OCI-LY7 (cell line): ENCODE results near the gene SDCCAG8.

Experiments
- EZH2phosphoT487 ChIP-seq: fragments of 200-600 bp; sonication (generic); IDR thresholded peaks from 2 replicates; pipeline ENCODE4 v1.6.1; 2018; ENCODE audit warnings: low read depth, borderline replicate concordance, mild to moderate bottlenecking, mixed run types, antibody characterized with exemption, low read length, moderate library complexity, mixed read lengths
- TF ChIP-seq, protein P1 (sequence below): fragments of 200-600 bp; sonication (generic); conservative IDR thresholded peaks from 2 replicates; pipeline ENCODE4 v1.5.1; 2014; ENCODE audit warnings: mild to moderate bottlenecking, antibody characterized with exemption, low read length, moderate library complexity, mixed read lengths

DNA sequence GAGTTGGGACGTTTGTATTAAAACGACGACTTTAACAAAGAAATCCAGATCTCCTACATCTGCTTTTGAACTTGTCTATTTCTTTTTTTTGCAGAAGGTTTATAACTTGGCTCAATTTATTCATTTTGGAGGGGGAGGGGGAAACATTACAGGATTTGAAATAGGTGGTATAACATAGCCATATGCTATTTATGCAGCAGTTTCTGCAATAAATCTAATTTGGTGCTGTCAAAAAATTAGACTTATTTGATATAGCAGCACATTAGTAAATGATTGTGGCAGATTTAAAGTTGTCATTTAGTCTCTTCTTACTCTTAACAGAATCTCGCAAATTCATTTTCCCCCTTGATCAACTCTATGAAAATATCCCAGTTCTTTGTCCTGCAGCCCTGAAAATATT, 138.2 kb downstream of the SDCCAG8 start:
- TF ChIP-seq, protein P1, sequence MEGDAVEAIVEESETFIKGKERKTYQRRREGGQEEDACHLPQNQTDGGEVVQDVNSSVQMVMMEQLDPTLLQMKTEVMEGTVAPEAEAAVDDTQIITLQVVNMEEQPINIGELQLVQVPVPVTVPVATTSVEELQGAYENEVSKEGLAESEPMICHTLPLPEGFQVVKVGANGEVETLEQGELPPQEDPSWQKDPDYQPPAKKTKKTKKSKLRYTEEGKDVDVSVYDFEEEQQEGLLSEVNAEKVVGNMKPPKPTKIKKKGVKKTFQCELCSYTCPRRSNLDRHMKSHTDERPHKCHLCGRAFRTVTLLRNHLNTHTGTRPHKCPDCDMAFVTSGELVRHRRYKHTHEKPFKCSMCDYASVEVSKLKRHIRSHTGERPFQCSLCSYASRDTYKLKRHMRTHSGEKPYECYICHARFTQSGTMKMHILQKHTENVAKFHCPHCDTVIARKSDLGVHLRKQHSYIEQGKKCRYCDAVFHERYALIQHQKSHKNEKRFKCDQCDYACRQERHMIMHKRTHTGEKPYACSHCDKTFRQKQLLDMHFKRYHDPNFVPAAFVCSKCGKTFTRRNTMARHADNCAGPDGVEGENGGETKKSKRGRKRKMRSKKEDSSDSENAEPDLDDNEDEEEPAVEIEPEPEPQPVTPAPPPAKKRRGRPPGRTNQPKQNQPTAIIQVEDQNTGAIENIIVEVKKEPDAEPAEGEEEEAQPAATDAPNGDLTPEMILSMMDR = no peak
- no peak for TF ChIP-seq EZH2phosphoT487
